HG03103 (cell line): ENCODE results near the gene MRM3.
"Not testable (repeated sequence)": the region's sequence is repeated elsewhere in the genome, so short reads cannot be mapped to it uniquely, and the experiment has no call there.

Experiments
- ATAC-seq: cut with Tn5 transposase; IDR thresholded peaks from one replicate; pipeline ENCODE4 v1.9.1; 2021; ENCODE audit warnings: low read depth; ENCODE audit not compliant: unreplicated experiment

Gene MRM3

GRCh38 chr17:753418-753817 is 28.7 kb upstream of the MRM3 start:
- no peak for ATAC-seq

- ATAC-seq: not testable (repeated sequence)
Measured at GRCh38 chr17:755319-755961, 26.7 kb upstream of the MRM3 start.

- ATAC-seq: not testable (repeated sequence)
Measured at GRCh38 chr17:756010-756567, 26.1 kb upstream of the MRM3 start.

- ATAC-seq: no peak
Measured at GRCh38 chr17:759964-760363, 22.2 kb upstream of the MRM3 start.

- ATAC-seq: no peak
Measured at GRCh38 chr17:760371-760770, 21.8 kb upstream of the MRM3 start.

- ATAC-seq: no peak
Measured at GRCh38 chr17:767076-767475, 15.1 kb upstream of the MRM3 start.

GRCh38 chr17:773016-773415 is 9.1 kb upstream of the MRM3 start:
- ATAC-seq: no peak

- ATAC-seq: no peak
Measured at GRCh38 chr17:773467-774312, 8.5 kb upstream of the MRM3 start.

GRCh38 chr17:774313-774584 is 7.9 kb upstream of the MRM3 start:
- ATAC-seq: no peak

GRCh38 chr17:778096-778495 is 4.1 kb upstream of the MRM3 start:
- no peak for ATAC-seq

- no peak for ATAC-seq
Measured at GRCh38 chr17:784143-784542, 2.0 kb downstream of the MRM3 start.

- not testable (repeated sequence) for ATAC-seq
Measured at GRCh38 chr17:785901-786300, 3.7 kb downstream of the MRM3 start.

- no peak for ATAC-seq
Measured at GRCh38 chr17:787641-788221, 5.6 kb downstream of the MRM3 start.

- ATAC-seq: no peak
Measured at GRCh38 chr17:788551-788950, 6.4 kb downstream of the MRM3 start.

- ATAC-seq: no peak
Measured at GRCh38 chr17:789160-789840, 7.1 kb downstream of the MRM3 start.

- ATAC-seq: not testable (repeated sequence)
Measured at GRCh38 chr17:789931-790873, 8.0 kb downstream of the MRM3 start.

- not testable (repeated sequence) for ATAC-seq
Measured at GRCh38 chr17:790874-791247, 8.7 kb downstream of the MRM3 start.

GRCh38 chr17:791829-792228 is 9.7 kb downstream of the MRM3 start:
- ATAC-seq: no peak

GRCh38 chr17:792277-792676 is 10.1 kb downstream of the MRM3 start:
- ATAC-seq: no peak

- no peak for ATAC-seq
Measured at GRCh38 chr17:794876-795275, 12.7 kb downstream of the MRM3 start.
